NCI-H187 treated with DMSO at 0.1 percent for 48 hours (cell line): ENCODE data around the gene STAT6.
"Not testable (repeated sequence)": the region's sequence is repeated elsewhere in the genome, so short reads cannot be mapped to it uniquely, and the experiment has no call there.

Source experiments
- DNase-seq: peaks from one replicate; lab custom pipeline; 2025; lab: John Stamatoyannopoulos, UW

Gene STAT6

DNA sequence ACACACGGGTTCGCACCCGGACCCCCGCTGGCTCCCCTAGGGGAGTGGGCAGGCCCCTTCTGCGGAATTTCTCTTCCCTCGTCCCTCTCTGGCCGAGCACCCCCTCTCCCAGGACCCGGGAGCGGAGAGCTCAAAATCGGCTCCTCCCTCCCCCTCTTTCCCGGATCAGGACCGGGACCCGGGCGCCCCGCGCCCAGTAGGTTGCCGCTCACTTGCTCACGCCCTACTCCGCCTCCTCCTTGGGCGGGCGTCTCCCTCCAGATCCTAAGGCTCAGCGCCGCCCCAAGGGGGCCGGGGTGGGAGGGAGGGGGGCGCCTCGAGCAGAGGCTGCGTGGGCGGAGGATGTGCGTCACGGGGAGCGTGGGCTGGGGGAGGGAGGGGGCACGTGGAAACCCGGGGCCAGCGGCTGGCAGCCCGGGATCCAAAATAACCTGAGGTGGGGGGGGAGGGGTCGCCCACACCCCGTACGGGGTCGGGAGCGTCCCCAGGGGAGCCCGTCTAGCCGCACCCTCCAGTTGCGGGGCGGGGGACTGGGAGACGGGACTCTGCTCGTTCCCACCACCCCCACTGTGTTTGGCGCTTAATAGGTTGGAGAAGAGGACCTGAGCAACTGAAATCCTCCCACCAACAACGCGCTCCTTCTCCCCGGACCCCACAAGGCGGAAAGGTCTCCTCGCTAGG is 24.0 kb downstream of the STAT6 start:
- DNase-seq = no peak

DNA sequence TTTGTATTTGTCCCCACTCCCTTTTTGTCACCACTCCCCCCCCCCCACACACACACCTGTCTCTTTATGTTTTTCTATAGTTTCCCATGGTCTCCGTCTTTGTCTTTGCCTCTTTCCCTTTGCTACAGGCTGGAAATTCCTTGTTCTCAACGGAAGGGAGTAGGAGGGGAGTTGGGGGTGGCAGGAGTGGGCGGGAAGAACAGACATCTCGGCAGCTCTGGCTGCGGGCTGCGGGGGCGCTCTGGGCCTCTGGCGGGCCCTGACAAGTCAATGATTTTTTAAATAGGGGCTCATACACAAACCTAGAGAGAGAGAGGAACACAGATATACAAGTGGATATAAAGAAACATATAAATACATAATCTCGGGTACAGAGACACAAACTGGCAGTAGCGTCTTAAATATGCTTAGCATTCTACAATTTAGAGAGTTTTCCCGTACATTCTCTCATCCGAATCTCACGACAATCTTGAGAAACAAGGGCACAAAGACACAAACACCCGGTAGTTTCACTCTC is 24.6 kb downstream of the STAT6 start:
- DNase-seq = no peak

DNA sequence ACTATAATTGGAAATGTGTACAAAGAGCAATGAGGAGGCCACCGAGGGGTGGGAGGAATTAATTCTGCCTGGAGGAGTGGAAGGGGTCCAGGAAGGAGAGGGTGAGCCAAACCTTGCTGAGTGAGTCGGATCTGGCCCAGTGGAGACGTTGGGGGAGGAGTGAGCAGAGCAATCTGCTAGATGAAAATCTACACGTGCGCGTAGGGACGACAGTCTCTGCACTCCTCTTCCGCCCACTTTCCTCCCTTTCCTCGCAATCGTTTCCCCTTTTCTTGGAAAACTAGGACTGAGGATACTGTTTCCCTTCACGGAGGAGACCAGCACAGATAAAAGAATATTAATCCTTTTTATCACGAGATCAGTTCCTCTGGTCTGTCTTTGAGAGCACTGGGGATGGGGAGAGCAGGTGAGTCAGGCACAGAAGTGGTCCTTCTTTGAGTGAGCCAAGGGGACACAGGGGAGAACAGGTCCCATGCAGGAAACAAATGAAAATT is 25.1 kb downstream of the STAT6 start:
- no peak for DNase-seq

- DNase-seq = no peak
These were observed 30.3 kb downstream of the STAT6 start for GRCh38 chr12:57080855-57081254.

- no peak for DNase-seq
These were observed 31.3 kb downstream of the STAT6 start for GRCh38 chr12:57079821-57080220.

GRCh38 chr12:57078519-57079404 is 32.4 kb downstream of the STAT6 start, which contains the start of gene NEMP1:
TSS of gene NEMP1 (minus strand) at chr12:57078791. CDS start at chr12:57078745, 46 bp downstream.
- DNase-seq = peak; percentile 100

DNA sequence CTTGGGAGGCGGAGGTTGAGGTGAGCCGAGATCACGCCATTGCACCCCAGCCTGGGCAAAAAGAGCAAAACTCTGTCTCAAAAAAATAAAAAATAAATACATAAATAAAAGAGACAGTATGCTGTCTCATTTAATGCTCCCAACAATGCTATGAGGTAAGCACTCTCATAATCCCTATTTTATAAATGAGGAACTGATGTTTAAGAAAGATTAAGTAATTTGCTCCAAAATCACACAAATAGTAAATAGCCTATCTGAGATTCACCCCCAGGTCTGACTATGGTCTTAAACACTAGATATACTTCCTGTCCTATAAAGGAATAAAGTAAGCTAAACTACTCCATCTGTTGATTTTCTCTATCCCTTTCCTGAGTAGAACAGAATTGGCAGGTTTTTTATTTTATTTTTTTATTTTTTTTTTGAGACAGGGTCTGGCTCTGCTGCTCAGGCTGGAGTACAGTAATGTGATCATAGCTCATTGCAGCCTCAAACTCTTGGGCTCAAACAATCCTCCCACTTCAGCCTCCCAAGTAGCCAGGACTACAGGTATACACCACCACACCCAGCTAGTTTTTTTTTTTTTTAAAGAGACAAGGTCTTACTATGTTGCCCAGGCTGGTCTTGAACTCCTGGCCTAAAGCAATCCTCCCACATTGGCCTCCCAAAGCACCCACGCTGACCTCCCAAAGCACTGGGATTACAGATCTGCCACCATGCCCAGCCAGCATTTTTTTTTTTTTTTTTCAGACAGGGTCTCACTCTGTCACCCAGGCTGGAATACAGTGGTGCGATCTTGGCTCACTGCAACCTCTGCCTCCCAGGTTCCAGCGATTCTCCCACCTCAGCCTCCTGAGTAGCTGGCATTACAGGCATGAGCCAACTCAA is 37.4 kb downstream of the STAT6 start:
- DNase-seq = not testable (repeated sequence)

DNA sequence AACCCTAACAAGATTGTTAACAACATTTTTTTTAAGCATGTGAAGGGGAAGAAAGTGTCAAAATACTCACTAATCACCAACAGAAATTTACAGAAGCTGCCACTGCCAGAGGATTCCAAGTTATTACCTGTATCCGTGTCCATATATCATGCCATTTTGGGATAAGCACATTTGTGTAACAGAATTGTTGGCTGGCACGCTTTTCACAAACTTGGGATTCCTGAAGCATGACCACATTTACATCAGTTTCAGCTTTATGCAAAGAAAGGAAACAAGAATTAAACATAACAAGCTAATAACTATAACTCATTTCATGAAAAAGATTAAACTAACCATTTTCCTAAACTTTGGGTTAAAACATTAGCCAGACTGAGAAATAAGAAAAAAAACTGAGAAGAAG is 38.5 kb downstream of the STAT6 start:
- no peak for DNase-seq

DNA sequence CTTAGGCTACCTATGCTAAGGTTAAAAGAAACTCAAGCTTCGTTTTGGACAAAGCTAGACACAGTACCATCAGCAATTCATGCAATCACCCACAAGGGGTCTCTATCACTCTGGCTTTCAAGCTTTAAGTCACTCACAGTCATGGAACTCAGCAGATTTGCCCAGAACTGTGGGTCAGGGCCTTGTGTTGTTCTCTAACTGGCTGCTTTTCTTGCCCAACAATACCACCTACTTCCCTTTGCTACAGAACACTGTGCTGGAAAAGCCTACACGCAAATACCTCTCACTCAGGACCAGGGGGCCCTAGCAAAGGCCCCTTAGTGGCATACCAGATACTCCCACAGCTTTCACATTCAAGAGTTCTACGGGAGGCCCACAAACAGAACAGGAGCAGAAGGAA is 41.6 kb downstream of the STAT6 start:
- peak; percentile 19 for DNase-seq

GRCh38 chr12:57066245-57066644 is 44.9 kb downstream of the STAT6 start:
- DNase-seq = no peak

- no peak for DNase-seq
These were observed 47.0 kb downstream of the STAT6 start for GRCh38 chr12:57063991-57064685.

DNA sequence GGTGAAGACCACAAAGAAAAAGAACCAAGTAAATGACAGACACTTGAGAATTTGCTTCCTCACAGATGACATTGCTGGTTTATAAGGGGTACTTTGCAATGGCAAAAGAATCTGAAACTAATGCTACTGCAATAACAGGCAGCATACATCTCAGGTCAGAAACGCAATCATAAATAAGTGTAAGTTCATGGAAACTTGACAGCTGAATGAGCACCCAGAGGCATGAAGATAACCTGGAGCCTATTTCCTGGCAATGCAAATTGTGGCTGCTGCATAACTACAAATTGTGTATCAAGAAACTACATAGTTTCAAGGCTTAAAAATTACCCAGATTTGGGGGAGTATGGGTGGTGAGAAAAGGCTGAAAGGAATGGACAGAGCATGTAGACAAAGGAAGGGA is 52.7 kb downstream of the STAT6 start:
- no peak for DNase-seq

DNA sequence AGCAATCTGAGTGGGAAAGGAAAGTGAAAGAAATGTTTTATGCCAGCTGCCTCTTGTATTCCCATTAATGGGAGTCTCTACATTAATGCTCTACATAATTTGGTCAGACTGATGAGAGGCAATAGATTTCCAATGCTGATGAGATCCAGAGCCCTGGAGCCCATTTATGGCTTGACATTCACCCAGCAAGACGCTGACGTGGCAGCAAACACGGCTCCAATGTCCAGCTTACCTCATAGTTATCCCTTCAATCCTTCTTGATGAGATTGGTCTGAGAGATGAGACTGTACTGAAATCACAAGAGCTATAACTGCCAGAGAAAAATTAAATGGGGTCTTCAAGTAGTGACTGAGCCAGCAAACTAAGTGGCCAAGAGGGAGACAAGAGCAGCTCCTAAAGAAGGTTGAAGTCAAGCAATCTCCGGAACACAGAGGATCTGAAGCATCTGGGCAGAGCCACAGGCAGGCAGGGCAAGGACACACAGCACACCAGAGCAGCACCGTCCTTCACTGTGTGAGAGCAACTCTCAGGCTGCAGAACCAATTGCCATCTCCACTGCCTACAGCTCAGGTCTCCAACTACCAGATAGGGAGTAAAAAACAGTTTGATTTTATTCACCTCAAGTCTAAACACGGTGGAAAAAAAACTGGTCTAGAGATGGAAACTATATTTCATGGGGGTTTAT is 54.0 kb downstream of the STAT6 start:
- DNase-seq = no peak

DNA sequence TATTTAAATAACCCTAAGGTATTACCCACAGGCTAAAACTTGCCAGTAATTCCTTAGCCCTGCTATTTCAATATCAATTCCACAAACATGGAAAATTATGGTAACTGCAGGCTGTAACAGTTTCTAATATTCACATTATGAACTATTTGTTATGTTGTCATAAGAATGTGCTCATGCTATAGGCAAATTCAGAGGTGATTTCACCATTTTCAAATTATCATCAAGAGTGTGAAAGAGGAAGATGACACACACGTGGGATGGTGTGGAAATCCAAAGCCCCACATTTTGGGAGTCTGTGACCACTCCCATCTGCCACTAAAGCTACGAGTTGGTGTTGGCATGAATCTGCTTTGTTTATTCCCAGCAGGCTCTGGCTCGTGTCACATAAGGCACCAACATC is 55.3 kb downstream of the STAT6 start:
- DNase-seq = no peak

GRCh38 chr12:57053901-57054300 is 57.3 kb downstream of the STAT6 start:
- DNase-seq = not testable (repeated sequence)

GRCh38 chr12:57053146-57053545 is 58.0 kb downstream of the STAT6 start:
- DNase-seq = not testable (repeated sequence)

- DNase-seq = no peak
These were observed 60.2 kb downstream of the STAT6 start for GRCh38 chr12:57051011-57051410.

GRCh38 chr12:57049890-57050289 is 61.3 kb downstream of the STAT6 start, which contains the start of gene MYO1A:
TSS of gene MYO1A (minus strand) at chr12:57050129. CDS start at chr12:57048323, 1,806 bp downstream.
- no peak for DNase-seq

GRCh38 chr12:57049119-57049446 is 62.1 kb downstream of the STAT6 start:
- no peak for DNase-seq

- no peak for DNase-seq
These were observed 62.6 kb downstream of the STAT6 start for GRCh38 chr12:57048423-57049118.
